Measurements from ENCODE around the gene CRKL. TPM values are rescaled to one million over a fixed set of nuclear protein-coding genes. Genes with fewer than 3 reads are reported as not detected.

CRKL gene
- total RNA-seq, 1 experiment from 2014 or later = 82.5 TPM

- no peaks in the 10 kb centered on the region for H3K4me1 ChIP-seq (ENCODE audit: insufficient read depth, low read length, poor library complexity, severe bottlenecking)
- H3K4me3 ChIP-seq (ENCODE audit: low read depth, low read length, poor library complexity, severe bottlenecking) = no peak overlapping the region
- ChIA-PET POLR2A (ENCODE audit: low non-redundant PET) (no interaction called here), CTCF (no interaction called here)
- H3K36me3 ChIP-seq (ENCODE audit: insufficient read depth, low read length, poor library complexity, severe bottlenecking) = no peaks in the 10 kb centered on the region
- H3K27ac ChIP-seq (ENCODE audit: low read depth, low read length, poor library complexity, severe bottlenecking) = no peak overlapping the region
- TF ChIP-seq, protein P1, sequence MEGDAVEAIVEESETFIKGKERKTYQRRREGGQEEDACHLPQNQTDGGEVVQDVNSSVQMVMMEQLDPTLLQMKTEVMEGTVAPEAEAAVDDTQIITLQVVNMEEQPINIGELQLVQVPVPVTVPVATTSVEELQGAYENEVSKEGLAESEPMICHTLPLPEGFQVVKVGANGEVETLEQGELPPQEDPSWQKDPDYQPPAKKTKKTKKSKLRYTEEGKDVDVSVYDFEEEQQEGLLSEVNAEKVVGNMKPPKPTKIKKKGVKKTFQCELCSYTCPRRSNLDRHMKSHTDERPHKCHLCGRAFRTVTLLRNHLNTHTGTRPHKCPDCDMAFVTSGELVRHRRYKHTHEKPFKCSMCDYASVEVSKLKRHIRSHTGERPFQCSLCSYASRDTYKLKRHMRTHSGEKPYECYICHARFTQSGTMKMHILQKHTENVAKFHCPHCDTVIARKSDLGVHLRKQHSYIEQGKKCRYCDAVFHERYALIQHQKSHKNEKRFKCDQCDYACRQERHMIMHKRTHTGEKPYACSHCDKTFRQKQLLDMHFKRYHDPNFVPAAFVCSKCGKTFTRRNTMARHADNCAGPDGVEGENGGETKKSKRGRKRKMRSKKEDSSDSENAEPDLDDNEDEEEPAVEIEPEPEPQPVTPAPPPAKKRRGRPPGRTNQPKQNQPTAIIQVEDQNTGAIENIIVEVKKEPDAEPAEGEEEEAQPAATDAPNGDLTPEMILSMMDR (conservative IDR thresholded peaks at IDR 0.05; ENCODE audit: low read depth, low read length) = no peak
- no peak for TF ChIP-seq EZH2 (IDR thresholded peaks at IDR 0.05; ENCODE audit: borderline replicate concordance, low read depth, low read length, poor library complexity, severe bottlenecking)
- no peaks in the 10 kb centered on the region for H3K27me3 ChIP-seq (replicated peaks; ENCODE audit: insufficient read depth, low read depth, low read length, poor library complexity)
- no TSS peak for BruUV-seq (replicated peaks)
- no peaks in the 10 kb centered on the region for H3K9me3 ChIP-seq (ENCODE audit: low read depth, low read length, poor library complexity, severe bottlenecking)
- intact Hi-C loops (cut with micrococcal nuclease; ENCODE audit: unreplicated experiment) = no loop called here
- DNase-seq (ENCODE audit: low spot score) = no peak
Observed at GRCh38 chr22:20909543-20910303, 7.5 kb upstream of the CRKL start.

- POLR2A ChIA-PET (ENCODE audit: low non-redundant PET) = no interaction called here
Observed at GRCh38 chr22:20912494-20912893, 4.7 kb upstream of the CRKL start.

GRCh38 chr22:20918663-20919218, 1.5 kb downstream of the CRKL start:
- H3K4me3 ChIP-seq (ENCODE audit: low read depth, low read length, poor library complexity, severe bottlenecking) = peak overlapping the region; percentile 95
- peaks cover 15% of the 10 kb centered on the region for H3K4me1 ChIP-seq (ENCODE audit: insufficient read depth, low read length, poor library complexity, severe bottlenecking)
- peaks cover 4% of the 10 kb centered on the region for H3K36me3 ChIP-seq (ENCODE audit: insufficient read depth, low read length, poor library complexity, severe bottlenecking)
- ChIA-PET POLR2A (ENCODE audit: low non-redundant PET) (no interaction called here), CTCF (no interaction called here)
- H3K9me3 ChIP-seq (ENCODE audit: low read depth, low read length, poor library complexity, severe bottlenecking) = no peaks in the 10 kb centered on the region
- H3K27me3 ChIP-seq (replicated peaks; ENCODE audit: insufficient read depth, low read depth, low read length, poor library complexity) = no peaks in the 10 kb centered on the region
- DNase-seq (ENCODE audit: low spot score) = peak; percentile 8
- peak overlapping the region; percentile 97 for H3K27ac ChIP-seq (ENCODE audit: low read depth, low read length, poor library complexity, severe bottlenecking)
- intact Hi-C loops (cut with micrococcal nuclease; ENCODE audit: unreplicated experiment) = loop anchor here (2.0 kb wide), 1 partner anchor 82 kb away; no protein-coding TSS in a partner anchor
- no peak for TF ChIP-seq EZH2 (IDR thresholded peaks at IDR 0.05; ENCODE audit: borderline replicate concordance, low read depth, low read length, poor library complexity, severe bottlenecking)
- TF ChIP-seq, protein P1 (conservative IDR thresholded peaks at IDR 0.05; ENCODE audit: low read depth, low read length) = no peak
- no TSS peak for BruUV-seq (replicated peaks)

More at GRCh38 chr22:20912494-20912893, 4.7 kb upstream of the CRKL start:
- H3K9me3 ChIP-seq (ENCODE audit: low read depth, low read length, poor library complexity, severe bottlenecking) = no peaks in the 10 kb centered on the region
- BruUV-seq (replicated peaks) = no TSS peak
- no peak overlapping the region for H3K4me3 ChIP-seq (ENCODE audit: low read depth, low read length, poor library complexity, severe bottlenecking)
- CTCF ChIA-PET = no interaction called here
- no peak overlapping the region for H3K27ac ChIP-seq (ENCODE audit: low read depth, low read length, poor library complexity, severe bottlenecking)
- peaks cover 3% of the 10 kb centered on the region for H3K4me1 ChIP-seq (ENCODE audit: insufficient read depth, low read length, poor library complexity, severe bottlenecking)
- TF ChIP-seq, protein P1 (conservative IDR thresholded peaks at IDR 0.05; ENCODE audit: low read depth, low read length) = no peak
- TF ChIP-seq EZH2 (IDR thresholded peaks at IDR 0.05; ENCODE audit: borderline replicate concordance, low read depth, low read length, poor library complexity, severe bottlenecking) = no peak
- no peaks in the 10 kb centered on the region for H3K36me3 ChIP-seq (ENCODE audit: insufficient read depth, low read length, poor library complexity, severe bottlenecking)
- no peaks in the 10 kb centered on the region for H3K27me3 ChIP-seq (replicated peaks; ENCODE audit: insufficient read depth, low read depth, low read length, poor library complexity)
- intact Hi-C loops (cut with micrococcal nuclease; ENCODE audit: unreplicated experiment) = no loop called here
- no peak for DNase-seq (ENCODE audit: low spot score)

All from A673 (cell line).